ENCODE data around the gene CPN1.

GRCh38 chr10:100033766-100034418 lies 47.8 kb downstream of the CPN1 start:
- no peak for TF ChIP-seq YY1 (IDR thresholded peaks at IDR 0.05; ENCODE audit: low read depth)
- TF ChIP-seq MAX (IDR thresholded peaks at IDR 0.05): no peak
- TF ChIP-seq TAF1 (IDR thresholded peaks at IDR 0.05; ENCODE audit: low read depth): no peak
- no peak for TF ChIP-seq CREB1 (IDR thresholded peaks at IDR 0.05; ENCODE audit: low read depth)
- TF ChIP-seq REST (IDR thresholded peaks at IDR 0.05; ENCODE audit: low read depth): no peak
- no peak for TF ChIP-seq FOXM1 (IDR thresholded peaks at IDR 0.05; ENCODE audit: borderline replicate concordance, low read depth)
- no peak for TF ChIP-seq ZBTB7A (IDR thresholded peaks at IDR 0.05; ENCODE audit: low read depth)
- no peak for TF ChIP-seq RAD21 (IDR thresholded peaks at IDR 0.05; ENCODE audit: low read depth)
- peak; percentile 78 for TF ChIP-seq TEAD4 (IDR thresholded peaks at IDR 0.05)
- TF ChIP-seq EP300 (IDR thresholded peaks at IDR 0.05; ENCODE audit: borderline replicate concordance): no peak
- TF ChIP-seq USF1 (IDR thresholded peaks at IDR 0.05): no peak
- no peak for TF ChIP-seq CEBPB (IDR thresholded peaks at IDR 0.05)
- no peak for TF ChIP-seq EGR1 (IDR thresholded peaks at IDR 0.05)
- no peak for TF ChIP-seq TCF12 (IDR thresholded peaks at IDR 0.05; ENCODE audit: low read depth)

Data from Ishikawa (cell line).